Fibroblast of the aortic adventitia (primary cell): ENCODE measurements around the gene CCDC158. TPM values are rescaled to one million over a fixed set of nuclear protein-coding genes. Genes with fewer than 3 reads are reported as not detected.

Experiments used
- DNase-seq: peaks from one replicate; pipeline ENCODE4 v3.0.0-alpha.2; 2010; ENCODE audit warnings: low read depth
- H3K4me3 ChIP-seq: 2 replicates; pipeline ENCODE4 v1.5.1; 2011; ENCODE audit warnings: low read depth, mild to moderate bottlenecking, control low read depth, low read length, moderate library complexity
- total RNA-seq: library from RNA; depleted of rRNA; stranded (reverse); fragments of >200 nt; gene quantifications from 2 replicates; pipeline ENCODE4 v1.2.3, GENCODE V29; 2012; ENCODE audit warnings: low replicate concordance
- TF ChIP-seq, protein P1 (sequence below): IDR thresholded peaks from 2 replicates; pipeline ENCODE4 v1.5.1; 2011; ENCODE audit warnings: mild to moderate bottlenecking, low read length, control low read depth, inconsistent platforms; ENCODE audit not compliant: insufficient read depth

The CCDC158 gene
- total RNA-seq, result 0.65 and 0.90 TPM in 2 replicates

DNA sequence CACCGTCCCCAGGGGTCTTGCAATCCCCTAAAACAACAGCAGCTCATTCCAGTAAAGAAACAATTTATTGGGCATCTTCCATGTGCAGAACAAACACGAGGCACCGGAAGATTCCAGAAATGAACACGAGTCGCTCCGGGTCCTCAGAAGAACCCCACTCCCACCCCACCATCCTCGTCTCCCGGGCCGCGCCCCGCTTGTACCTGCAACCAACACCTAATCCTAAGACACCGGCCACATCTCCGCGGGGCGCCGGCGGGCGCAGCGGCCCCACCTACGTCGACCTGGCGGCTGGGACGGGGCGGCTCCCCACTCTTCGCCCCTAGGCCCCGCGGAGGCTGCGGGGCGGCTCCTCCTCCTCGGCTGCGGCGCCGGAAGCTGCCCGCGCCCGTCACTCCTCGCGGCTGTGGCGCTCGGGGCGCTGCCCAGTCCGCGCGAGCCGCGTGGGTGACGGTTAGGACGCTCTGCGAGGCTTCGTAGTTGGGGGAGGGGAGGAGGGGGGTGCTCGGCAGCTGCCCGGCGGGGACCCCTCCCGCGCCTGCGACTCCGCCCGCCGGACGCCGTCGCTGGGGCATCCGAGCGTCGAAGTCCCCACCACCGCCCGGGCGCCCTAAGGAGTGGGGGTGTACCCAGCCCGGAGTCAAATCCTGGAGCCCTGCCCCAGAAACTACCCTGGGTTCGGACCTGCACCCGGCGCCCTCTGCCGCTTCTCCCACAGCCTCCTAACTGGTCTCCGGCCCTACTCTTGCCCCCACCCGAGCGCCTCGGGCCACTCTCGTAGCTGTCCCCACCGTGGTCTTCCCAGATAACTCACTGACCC, at the start of gene CCDC158:
Gene CCDC158, minus strand, starts transcription at position 380 of the 820 bp plus-strand sequence. CDS start 17,934 bp downstream, outside the sequence.
- TF ChIP-seq, protein P1, sequence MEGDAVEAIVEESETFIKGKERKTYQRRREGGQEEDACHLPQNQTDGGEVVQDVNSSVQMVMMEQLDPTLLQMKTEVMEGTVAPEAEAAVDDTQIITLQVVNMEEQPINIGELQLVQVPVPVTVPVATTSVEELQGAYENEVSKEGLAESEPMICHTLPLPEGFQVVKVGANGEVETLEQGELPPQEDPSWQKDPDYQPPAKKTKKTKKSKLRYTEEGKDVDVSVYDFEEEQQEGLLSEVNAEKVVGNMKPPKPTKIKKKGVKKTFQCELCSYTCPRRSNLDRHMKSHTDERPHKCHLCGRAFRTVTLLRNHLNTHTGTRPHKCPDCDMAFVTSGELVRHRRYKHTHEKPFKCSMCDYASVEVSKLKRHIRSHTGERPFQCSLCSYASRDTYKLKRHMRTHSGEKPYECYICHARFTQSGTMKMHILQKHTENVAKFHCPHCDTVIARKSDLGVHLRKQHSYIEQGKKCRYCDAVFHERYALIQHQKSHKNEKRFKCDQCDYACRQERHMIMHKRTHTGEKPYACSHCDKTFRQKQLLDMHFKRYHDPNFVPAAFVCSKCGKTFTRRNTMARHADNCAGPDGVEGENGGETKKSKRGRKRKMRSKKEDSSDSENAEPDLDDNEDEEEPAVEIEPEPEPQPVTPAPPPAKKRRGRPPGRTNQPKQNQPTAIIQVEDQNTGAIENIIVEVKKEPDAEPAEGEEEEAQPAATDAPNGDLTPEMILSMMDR, result no peak
- peak within 1 kb of the TSS; percentile 57 for H3K4me3 ChIP-seq
- DNase-seq, result no peak

DNA sequence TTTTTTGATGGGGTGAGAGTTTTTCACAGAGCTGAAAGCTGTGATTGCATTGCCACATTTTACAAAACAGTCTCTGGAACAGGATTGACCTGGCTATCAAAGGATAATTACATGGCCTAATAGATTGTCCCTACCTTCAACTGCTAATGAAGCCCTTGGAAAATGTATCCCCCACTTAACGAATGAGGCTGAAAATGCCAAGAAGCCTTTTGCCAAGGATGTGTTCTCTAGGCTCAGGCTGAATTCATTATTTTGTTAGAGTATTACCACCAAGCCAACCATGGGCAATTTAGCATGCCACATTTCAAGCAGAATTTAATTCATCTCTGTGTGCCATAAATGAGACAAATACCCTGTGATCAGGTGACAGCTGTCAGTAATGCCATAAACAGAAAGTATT, 49.6 kb upstream of the CCDC158 start:
- TF ChIP-seq, protein P1, result no peak
- no peak for DNase-seq
- H3K4me3 ChIP-seq, result no peak overlapping the region

DNA sequence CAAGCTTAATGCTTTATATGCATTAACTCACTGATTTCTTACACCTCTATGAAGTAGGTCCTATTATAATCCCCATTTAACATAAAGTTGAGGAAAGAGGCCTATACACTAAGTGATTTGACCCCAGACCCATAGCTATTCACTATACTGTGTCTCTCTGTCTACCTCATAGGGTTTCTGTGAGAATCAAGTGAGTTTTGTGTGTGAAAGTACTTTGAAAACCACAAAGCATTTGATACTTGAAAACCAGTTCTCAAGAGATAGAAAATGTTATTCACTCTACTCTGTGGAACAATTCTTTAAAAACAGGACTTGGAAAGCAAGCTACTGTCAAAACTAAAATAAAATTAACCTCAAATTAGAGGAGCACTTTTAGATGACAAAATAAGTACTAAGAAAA, 49.1 kb upstream of the CCDC158 start:
- no peak overlapping the region for H3K4me3 ChIP-seq
- DNase-seq, result no peak
- TF ChIP-seq, protein P1, result no peak

DNA sequence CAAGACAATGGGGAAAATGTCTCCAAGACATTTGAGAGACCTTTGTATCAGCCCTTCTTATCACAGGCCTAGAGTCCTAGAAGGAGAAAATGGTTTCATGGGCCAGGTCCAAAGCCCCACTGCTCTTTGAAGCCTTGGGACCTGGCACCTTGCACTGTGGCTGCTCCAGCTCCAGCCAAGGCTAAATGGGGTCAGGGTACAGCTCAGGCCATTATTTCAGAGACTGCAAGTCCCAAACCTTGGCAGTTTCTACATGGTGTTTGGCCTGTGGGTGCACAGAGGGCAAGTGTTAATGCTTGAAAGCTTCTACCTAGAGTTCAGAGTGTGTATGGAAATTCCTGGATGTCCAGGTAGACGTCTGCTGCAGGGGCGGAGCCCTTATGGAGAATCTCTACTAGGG, 42.6 kb upstream of the CCDC158 start:
- TF ChIP-seq, protein P1, result no peak
- no peak overlapping the region for H3K4me3 ChIP-seq
- DNase-seq, result no peak

DNA sequence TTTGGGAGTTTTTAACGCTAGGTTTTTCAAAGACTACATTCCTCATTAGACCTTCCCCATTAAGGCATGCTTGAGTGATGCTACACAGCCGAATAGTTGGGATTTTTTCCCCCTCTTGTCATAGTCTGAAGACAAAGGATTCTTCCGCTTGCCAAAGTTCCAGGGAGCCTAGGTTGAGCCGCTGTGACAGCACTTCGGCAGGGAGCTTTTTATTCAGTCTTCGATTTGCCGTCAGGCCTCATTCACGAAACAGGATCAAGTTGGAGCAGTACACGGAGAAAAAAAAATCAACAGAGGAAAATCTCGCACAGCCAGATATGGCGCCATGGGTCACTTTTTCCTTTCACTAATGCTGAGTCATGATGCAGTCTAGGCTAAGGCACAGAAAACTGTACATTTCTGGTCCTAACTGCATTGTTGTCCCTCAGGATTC, 38.4 kb upstream of the CCDC158 start:
- peak; percentile 94 for DNase-seq
- H3K4me3 ChIP-seq, result no peak overlapping the region
- TF ChIP-seq, protein P1, result no peak

DNA sequence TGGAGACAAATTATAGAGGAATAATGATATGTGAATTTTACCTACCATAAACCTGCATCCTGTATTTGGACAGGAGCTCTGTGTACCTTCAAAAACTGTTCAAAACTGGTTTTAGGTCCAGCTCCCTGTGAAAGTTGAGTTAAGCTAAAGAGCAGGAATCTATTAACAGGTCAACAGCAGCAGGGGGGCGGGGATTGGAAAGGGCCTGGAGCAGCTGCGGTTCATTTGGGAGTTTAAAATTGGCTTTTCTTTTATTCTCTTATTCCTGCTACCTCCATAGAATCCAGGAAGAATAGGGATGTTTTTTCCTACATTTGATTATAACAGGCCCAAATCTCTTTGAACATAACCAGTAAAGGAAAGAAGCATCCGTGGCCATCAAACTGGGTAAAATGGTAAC, 37.9 kb upstream of the CCDC158 start:
- DNase-seq, result no peak
- no peak overlapping the region for H3K4me3 ChIP-seq
- TF ChIP-seq, protein P1, result no peak

DNA sequence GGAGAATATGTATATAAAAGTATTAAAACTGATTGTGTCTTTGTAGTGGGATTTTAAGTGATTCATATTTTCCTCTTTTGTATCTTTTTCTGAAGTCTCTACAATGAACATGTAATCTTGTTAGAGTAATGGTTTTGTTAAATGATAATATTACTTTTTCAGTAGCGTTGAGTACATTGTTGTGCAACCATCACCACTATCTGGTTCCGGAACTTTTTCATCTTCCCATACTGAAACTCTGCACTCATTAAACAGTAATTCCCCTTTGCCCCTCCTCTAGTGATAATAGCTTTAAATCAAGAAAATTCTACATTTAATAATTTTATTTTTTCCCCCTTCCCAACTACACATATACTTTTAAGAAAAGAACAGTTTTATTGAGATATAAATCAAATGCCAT, 37.4 kb upstream of the CCDC158 start:
- TF ChIP-seq, protein P1, result no peak
- peak; percentile 5 for DNase-seq
- H3K4me3 ChIP-seq, result no peak overlapping the region
